Nephron progenitor cell (in vitro differentiated cells): Measurements from ENCODE around the gene CAMK2N1.
A peak's percentile ranks its signal among the peaks of the same experiment; 100 is the strongest.

ENCODE experiments used
- DNase-seq: peaks from one replicate; pipeline ENCODE4 v3.0.0; 2021
- H3K27ac Mint-ChIP-seq: 2 replicates; pipeline ENCODE4 v1.8.0; 2021; ENCODE audit warnings: mild to moderate bottlenecking, moderate library complexity, mixed read lengths
- H3K27me3 Mint-ChIP-seq: 2 replicates; pipeline ENCODE4 v1.8.0; 2021; ENCODE audit warnings: mild to moderate bottlenecking, low read depth, mixed read lengths; ENCODE audit not compliant: poor library complexity
- H3K36me3 Mint-ChIP-seq: 2 replicates; pipeline ENCODE4 v1.8.0; 2021; ENCODE audit warnings: low read depth, mixed read lengths
- H3K4me1 Mint-ChIP-seq: 2 replicates; pipeline ENCODE4 v1.8.0; 2021; ENCODE audit warnings: mixed read lengths
- H3K4me3 Mint-ChIP-seq: 2 replicates; pipeline ENCODE4 v1.8.0; 2021; ENCODE audit warnings: mild to moderate bottlenecking, moderate library complexity, mixed read lengths
- H3K9me3 Mint-ChIP-seq: 2 replicates; pipeline ENCODE4 v1.8.0; 2021; ENCODE audit warnings: mild to moderate bottlenecking, moderate library complexity, mixed read lengths
- CTCF ChIP-seq: fragments of 200-600 bp; sonication (generic); IDR thresholded peaks from 2 replicates; pipeline ENCODE4 v1.5.0; 2021; ENCODE audit warnings: antibody characterized with exemption

Gene CAMK2N1

GRCh38 chr1:20477348-20478056 is 8.5 kb downstream of the CAMK2N1 start:
- Mint-ChIP-seq H3K4me1 (peaks cover 87% of the 10 kb centered on the region), H3K4me3 (peak overlapping the region; percentile 42), H3K9me3 (no peaks in the 10 kb centered on the region), H3K27ac (no peak overlapping the region), H3K36me3 (no peaks in the 10 kb centered on the region), H3K27me3 (peaks cover 80% of the 10 kb centered on the region)
- DNase-seq, result no peak
- TF ChIP-seq CTCF, result no peak

- peaks cover 77% of the 10 kb centered on the region for H3K27me3 Mint-ChIP-seq
- TF ChIP-seq CTCF, result no peak
- peak overlapping the region; percentile 65 for H3K4me3 Mint-ChIP-seq
- H3K4me1 Mint-ChIP-seq, result peaks cover 76% of the 10 kb centered on the region
- peak; percentile 62 for DNase-seq
- no peaks in the 10 kb centered on the region for H3K9me3 Mint-ChIP-seq
- H3K36me3 Mint-ChIP-seq, result no peaks in the 10 kb centered on the region
- H3K27ac Mint-ChIP-seq, result peak overlapping the region; percentile 54
Observed at GRCh38 chr1:20476265-20477038, 9.6 kb downstream of the CAMK2N1 start.

- H3K4me1 Mint-ChIP-seq, result peaks cover 62% of the 10 kb centered on the region
- peaks cover 72% of the 10 kb centered on the region for H3K27me3 Mint-ChIP-seq
- DNase-seq, result no peak
- H3K27ac Mint-ChIP-seq, result no peak overlapping the region
- H3K9me3 Mint-ChIP-seq, result no peaks in the 10 kb centered on the region
- no peak for TF ChIP-seq CTCF
- no peaks in the 10 kb centered on the region for H3K36me3 Mint-ChIP-seq
- H3K4me3 Mint-ChIP-seq, result peak overlapping the region; percentile 6
Observed at GRCh38 chr1:20474996-20475395, 11.0 kb downstream of the CAMK2N1 start.

GRCh38 chr1:20474333-20474975 is 11.6 kb downstream of the CAMK2N1 start:
- Mint-ChIP-seq H3K4me3 (no peak overlapping the region), H3K4me1 (peaks cover 56% of the 10 kb centered on the region), H3K36me3 (no peaks in the 10 kb centered on the region), H3K9me3 (no peaks in the 10 kb centered on the region), H3K27me3 (peaks cover 70% of the 10 kb centered on the region), H3K27ac (no peak overlapping the region)
- TF ChIP-seq CTCF, result no peak
- DNase-seq, result no peak

- no peaks in the 10 kb centered on the region for H3K9me3 Mint-ChIP-seq
- DNase-seq, result no peak
- H3K4me3 Mint-ChIP-seq, result peak overlapping the region; percentile 53
- peaks cover 69% of the 10 kb centered on the region for H3K27me3 Mint-ChIP-seq
- TF ChIP-seq CTCF, result no peak
- H3K4me1 Mint-ChIP-seq, result peaks cover 51% of the 10 kb centered on the region
- no peak overlapping the region for H3K27ac Mint-ChIP-seq
- no peaks in the 10 kb centered on the region for H3K36me3 Mint-ChIP-seq
Observed at GRCh38 chr1:20473894-20474293, 12.1 kb downstream of the CAMK2N1 start.
